Nephron (organoid): ENCODE data around the gene UACA.

Experiments used
- H3K27ac Mint-ChIP-seq, 3 experiments: 2 replicates each; pipeline ENCODE4 v1.8.0; 2020; ENCODE audit warnings: mixed read lengths in 3 of 3, mild to moderate bottlenecking in 2 of 3, moderate library complexity in 1 of 3
- H3K27me3 Mint-ChIP-seq: 2 replicates; pipeline ENCODE4 v1.8.0; 2021; ENCODE audit warnings: low read depth, mild to moderate bottlenecking, moderate library complexity, mixed read lengths
- H3K36me3 Mint-ChIP-seq: 2 replicates; pipeline ENCODE4 v1.8.0; 2020; ENCODE audit warnings: low read depth, mixed read lengths
- H3K4me1 Mint-ChIP-seq: 2 replicates; pipeline ENCODE4 v1.8.0; 2020; ENCODE audit warnings: mixed read lengths
- H3K4me3 Mint-ChIP-seq, 3 experiments: 2 replicates each; pipeline ENCODE4 v1.8.0; 2020; ENCODE audit warnings: mild to moderate bottlenecking in 3 of 3, mixed read lengths in 3 of 3, moderate library complexity in 2 of 3
- H3K9me3 Mint-ChIP-seq: 2 replicates; pipeline ENCODE4 v1.8.0; 2020; ENCODE audit warnings: mixed read lengths
- CTCF ChIP-seq, 3 experiments: fragments of 200-600 bp; sonication (generic); IDR thresholded peaks; one replicate each; pipeline ENCODE4 v1.5.0; 2021; ENCODE audit warnings: antibody characterized with exemption in 3 of 3; ENCODE audit not compliant: unreplicated experiment in 3 of 3

The UACA gene

DNA sequence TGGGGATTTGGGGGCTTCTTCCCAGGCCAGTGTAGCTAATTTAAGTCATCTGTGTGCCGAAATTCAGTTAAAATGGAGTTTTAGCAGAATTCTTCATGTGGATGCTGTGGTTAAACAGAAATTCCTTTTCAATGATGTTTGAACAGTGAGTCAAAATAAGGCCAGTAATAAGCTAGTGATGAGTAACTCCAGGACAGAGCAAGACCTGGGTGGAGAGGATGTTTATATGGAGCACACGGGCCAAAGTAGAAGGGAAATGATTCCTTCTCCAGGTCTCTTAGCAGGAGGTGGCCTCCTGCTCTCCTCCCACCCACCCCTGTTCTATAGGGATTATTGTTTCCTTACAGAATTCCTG is 31.9 kb upstream of the UACA start:
- H3K27me3 Mint-ChIP-seq = no peaks in the 10 kb centered on the region
- H3K27ac Mint-ChIP-seq = peak overlapping the region in 2 of 3 experiments; percentile 57 to 85
- no peak overlapping the region for H3K4me3 Mint-ChIP-seq
- H3K4me1 Mint-ChIP-seq = peaks cover 31% of the 10 kb centered on the region
- H3K9me3 Mint-ChIP-seq = no peaks in the 10 kb centered on the region
- TF ChIP-seq CTCF (IDR thresholded peaks at IDR 0.05; ENCODE audit: unreplicated experiment in 3 of 3) = no peak
- no peaks in the 10 kb centered on the region for H3K36me3 Mint-ChIP-seq

DNA sequence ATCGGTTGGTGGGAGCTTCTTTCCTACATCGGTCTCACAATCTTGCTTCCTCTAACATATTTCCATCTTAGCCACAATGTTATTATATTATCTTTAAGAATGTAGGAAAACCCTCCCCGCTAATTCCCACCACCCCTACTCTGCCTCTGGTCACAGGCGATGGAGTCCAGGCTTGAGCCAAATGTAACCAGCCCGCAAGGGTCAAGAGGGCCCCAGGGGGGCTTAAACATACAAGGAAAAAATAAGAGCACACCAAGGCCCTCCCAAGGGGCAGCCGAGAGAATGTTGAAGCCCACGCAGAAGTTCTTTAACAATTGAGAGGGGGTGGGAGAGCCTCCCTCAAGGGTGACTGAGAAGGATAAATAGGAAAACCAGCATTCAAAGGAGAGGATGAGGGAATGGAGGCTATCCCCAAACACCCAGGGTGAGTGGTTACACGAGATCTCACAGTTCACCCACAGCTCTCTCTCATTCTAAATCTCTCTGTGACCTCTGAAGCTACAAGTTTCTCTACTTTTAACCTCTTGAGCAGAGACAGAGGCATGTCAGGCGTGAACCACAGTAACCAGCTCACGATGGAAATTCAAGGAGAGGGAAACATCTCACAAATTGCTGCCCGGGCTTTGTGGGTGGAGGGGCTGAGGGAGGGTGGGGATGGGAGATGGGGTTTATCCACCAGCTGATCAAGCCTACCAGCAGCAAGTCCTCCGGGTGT is 31.4 kb upstream of the UACA start:
- Mint-ChIP-seq H3K4me1 (peaks cover 25% of the 10 kb centered on the region), H3K4me3 (no peak overlapping the region), H3K27me3 (no peaks in the 10 kb centered on the region), H3K9me3 (no peaks in the 10 kb centered on the region), H3K27ac (peak overlapping the region; percentile 46 to 85 (median 69)), H3K36me3 (no peaks in the 10 kb centered on the region)
- TF ChIP-seq CTCF (IDR thresholded peaks at IDR 0.05; ENCODE audit: unreplicated experiment in 3 of 3) = no peak

GRCh38 chr15:70793694-70794093 is 30.3 kb upstream of the UACA start:
- Mint-ChIP-seq H3K4me3 (no peak overlapping the region), H3K36me3 (no peaks in the 10 kb centered on the region), H3K27ac (peak overlapping the region in 1 of 3 experiments; percentile 85), H3K4me1 (peaks cover 23% of the 10 kb centered on the region), H3K9me3 (no peaks in the 10 kb centered on the region), H3K27me3 (no peaks in the 10 kb centered on the region)
- no peak for TF ChIP-seq CTCF (IDR thresholded peaks at IDR 0.05; ENCODE audit: unreplicated experiment in 3 of 3)

DNA sequence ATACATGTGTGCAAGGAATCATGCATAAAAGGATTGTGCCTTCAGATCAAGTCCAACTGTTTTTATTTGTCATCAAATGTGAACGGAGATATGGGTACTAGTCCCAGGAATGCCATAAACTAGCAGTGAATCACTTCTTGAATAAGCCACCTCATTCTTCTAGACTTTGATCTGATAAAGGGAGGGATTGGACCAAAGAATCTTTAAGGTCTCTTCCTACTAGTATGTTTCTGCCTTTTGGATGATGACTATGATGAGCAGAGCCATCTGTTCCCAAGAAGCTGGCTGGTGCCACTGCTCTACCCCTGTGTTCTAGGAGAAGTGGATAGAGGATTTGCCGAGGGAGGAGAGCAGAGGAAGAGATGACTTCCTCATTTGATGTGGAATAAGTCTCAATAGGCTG is 28.8 kb upstream of the UACA start:
- Mint-ChIP-seq H3K4me3 (no peak overlapping the region), H3K9me3 (no peaks in the 10 kb centered on the region), H3K4me1 (peaks cover 23% of the 10 kb centered on the region), H3K27me3 (no peaks in the 10 kb centered on the region), H3K27ac (peak overlapping the region in 2 of 3 experiments; percentile 26 to 27), H3K36me3 (no peaks in the 10 kb centered on the region)
- TF ChIP-seq CTCF (IDR thresholded peaks at IDR 0.05; ENCODE audit: unreplicated experiment in 3 of 3) = no peak

DNA sequence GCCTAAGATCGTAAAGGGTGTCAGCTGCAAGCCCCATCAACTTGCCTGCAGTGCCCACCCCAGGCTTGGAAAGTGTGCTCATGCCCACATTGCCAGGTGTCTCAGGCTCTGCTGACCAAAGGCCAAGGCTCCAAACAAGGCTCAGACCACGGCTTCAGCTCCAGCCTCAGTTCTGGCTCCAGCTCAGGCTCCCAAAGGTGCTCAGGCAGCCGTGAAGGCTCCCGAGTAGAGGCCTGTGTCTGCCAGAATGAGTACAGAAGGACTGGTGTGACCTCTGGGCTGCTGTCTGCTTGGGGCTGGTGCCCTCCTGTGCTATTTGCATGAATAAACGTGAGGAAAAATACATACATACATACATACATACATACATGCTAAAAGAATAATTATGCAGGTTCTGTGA is 27.9 kb upstream of the UACA start:
- Mint-ChIP-seq H3K36me3 (no peaks in the 10 kb centered on the region), H3K4me1 (peaks cover 23% of the 10 kb centered on the region), H3K27me3 (no peaks in the 10 kb centered on the region), H3K9me3 (no peaks in the 10 kb centered on the region), H3K27ac (no peak overlapping the region), H3K4me3 (no peak overlapping the region)
- TF ChIP-seq CTCF (IDR thresholded peaks at IDR 0.05; ENCODE audit: unreplicated experiment in 3 of 3) = no peak

DNA sequence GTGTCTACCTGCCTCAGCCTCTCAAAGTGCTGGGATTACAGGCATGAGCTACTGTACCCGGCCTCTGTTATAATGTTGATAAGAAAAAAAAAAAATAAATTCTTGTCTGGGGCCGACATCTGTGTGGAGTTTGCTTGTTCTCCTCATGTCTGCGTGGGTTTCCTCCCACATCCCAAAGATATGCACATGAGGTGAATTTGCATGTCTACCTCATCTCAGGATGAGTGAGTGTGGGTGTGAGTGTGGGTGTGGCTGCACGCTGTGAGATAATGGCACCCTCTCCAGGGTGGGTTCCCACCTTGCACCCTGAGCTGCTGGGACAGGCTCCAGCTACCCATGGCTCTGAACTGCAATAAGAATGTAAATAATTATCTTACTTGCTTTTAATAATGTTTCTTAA is 25.9 kb upstream of the UACA start:
- peaks cover under 1% of the 10 kb centered on the region for H3K27me3 Mint-ChIP-seq
- peaks cover 13% of the 10 kb centered on the region for H3K4me1 Mint-ChIP-seq
- H3K36me3 Mint-ChIP-seq = no peaks in the 10 kb centered on the region
- no peak for TF ChIP-seq CTCF (IDR thresholded peaks at IDR 0.05; ENCODE audit: unreplicated experiment in 3 of 3)
- H3K27ac Mint-ChIP-seq = no peak overlapping the region
- H3K9me3 Mint-ChIP-seq = no peaks in the 10 kb centered on the region
- no peak overlapping the region for H3K4me3 Mint-ChIP-seq
